Activated naive CD8-positive, alpha-beta T cell treated with anti-CD3 and anti-CD28 coated beads, Interleukin-2, amount 50 U/mL, for 16 hours (primary cell): ENCODE data around the gene GGT6.

Source experiments
- DNase-seq: peaks from one replicate; pipeline ENCODE4 v3.0.0-alpha.2; 2020; ENCODE audit warnings: low read depth, low spot score

The GGT6 gene

DNA sequence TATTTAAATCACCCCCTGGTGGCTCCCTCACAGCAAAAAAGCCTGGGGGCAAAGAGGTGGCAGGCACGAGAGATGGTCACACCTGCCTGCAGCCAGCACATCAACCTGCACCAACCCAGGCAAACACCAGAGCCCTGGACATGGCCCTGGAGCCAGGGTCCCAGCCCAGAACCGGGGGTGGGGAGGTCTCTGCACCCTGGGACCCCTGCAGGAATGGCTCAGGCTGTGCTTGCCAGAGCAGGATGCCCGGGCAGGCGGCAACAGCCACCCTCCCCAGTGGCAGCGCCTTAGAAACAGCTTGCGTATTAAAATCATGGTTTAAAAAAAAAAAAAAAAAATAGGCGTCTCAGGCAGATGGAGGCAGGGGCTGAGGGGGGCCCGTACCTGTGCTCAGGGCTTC is 21.4 kb downstream of the GGT6 start:
- no peak for DNase-seq

- DNase-seq, result no peak
These were observed 22.0 kb downstream of the GGT6 start for GRCh38 chr17:4538236-4539002.

DNA sequence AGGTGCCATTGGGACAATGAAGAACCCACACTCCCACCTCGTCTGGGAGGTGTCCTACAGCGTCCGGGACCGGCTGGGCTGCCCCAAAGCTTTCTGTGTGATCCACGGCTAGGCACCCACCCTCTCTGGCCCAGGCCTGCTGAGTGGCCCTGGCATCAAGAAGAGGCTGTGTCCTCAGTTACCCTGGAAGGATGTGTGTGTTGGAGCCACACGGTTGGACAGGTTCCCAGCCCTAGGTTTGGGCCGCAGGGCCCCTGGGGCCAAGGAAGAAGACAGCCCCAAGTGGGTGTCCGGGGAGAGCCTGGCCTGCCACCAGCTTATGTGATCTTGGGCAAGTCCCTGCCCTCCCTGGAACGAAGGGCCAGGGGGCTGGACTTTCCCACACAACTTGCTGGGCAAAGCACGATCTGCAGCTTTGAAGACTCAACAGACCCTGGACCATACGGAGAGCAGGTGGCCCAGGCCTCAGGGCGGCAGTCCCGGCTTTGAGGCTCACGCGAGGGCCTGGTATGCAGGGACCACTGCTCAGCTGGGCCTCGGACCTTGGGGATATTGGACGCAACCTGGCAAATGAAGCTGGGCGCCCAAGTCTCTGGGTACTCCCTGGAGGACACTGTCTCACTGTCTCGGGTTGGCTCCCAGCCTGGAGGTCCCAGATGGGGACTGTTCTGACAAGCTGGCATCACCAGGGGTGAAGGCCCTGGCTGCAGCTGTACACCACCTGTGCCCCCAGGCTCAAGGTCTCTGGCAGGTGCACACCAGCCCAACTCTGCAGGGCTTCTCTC is 22.7 kb downstream of the GGT6 start:
- DNase-seq, result no peak

GRCh38 chr17:4536742-4537411 is 23.5 kb downstream of the GGT6 start:
- no peak for DNase-seq

GRCh38 chr17:4536259-4536741 is 24.1 kb downstream of the GGT6 start:
- no peak for DNase-seq

GRCh38 chr17:4535667-4536258 is 24.6 kb downstream of the GGT6 start:
- DNase-seq, result no peak

- no peak for DNase-seq
These were observed 25.3 kb downstream of the GGT6 start for GRCh38 chr17:4534928-4535666.

DNA sequence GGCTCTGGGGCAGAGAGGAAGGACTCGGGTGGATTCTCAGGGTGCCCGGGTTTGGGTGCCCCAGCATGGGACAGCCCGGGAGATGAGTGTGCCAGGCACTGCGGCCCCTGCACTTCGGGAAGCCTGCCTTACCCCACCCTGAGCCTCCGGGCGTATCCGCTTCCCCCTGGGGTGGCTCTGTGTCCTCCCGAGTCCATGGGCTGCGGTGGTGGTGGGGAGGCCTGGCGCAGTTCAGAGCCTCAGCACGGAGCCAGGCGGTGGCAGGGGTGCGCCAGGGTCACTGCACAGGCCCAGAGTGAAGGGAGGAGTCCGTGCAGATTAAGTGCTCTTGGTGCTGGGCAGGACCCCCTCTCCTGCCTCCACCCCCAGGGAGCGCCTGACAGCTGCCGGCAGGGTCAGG is 25.9 kb downstream of the GGT6 start:
- DNase-seq, result no peak

- no peak for DNase-seq
These were observed 26.6 kb downstream of the GGT6 start for GRCh38 chr17:4533523-4534504.

- no peak for DNase-seq
These were observed 27.4 kb downstream of the GGT6 start for GRCh38 chr17:4532860-4533522.

DNA sequence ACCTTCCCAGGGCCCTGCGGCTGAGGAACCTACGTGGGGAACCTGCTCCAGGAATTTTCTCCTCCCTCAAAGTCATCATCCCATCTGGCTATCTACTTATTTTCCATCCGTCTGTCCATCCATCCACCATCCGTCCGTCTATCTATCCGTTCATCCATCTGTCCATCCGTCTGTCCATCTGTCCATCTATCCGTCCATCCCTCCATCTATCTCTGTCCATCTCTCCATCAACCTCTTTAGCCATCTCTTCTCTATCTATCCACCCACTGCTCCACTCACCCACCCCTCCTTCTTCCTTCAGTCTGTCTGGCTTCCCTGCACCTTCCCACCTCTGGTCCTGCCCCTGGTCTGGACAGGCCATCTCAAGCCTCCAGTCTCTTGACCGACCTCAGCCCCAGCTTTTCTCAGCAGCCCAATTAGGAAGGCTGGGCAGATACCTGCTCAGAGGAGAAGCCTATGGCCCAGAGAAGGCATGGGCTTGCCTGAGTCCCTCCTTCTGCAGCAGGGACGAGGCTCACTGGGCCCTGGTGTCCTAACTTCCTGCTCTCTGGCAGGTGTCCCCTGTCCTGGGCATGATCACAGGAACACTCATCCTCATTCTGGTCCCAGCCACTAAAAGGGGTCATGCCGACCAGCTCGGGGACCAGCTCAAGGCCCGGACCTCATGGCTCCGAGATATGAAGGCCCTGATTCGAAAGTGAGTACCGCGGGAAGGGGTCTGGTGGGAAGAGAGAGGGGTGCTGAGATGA is 28.2 kb downstream of the GGT6 start:
- no peak for DNase-seq

DNA sequence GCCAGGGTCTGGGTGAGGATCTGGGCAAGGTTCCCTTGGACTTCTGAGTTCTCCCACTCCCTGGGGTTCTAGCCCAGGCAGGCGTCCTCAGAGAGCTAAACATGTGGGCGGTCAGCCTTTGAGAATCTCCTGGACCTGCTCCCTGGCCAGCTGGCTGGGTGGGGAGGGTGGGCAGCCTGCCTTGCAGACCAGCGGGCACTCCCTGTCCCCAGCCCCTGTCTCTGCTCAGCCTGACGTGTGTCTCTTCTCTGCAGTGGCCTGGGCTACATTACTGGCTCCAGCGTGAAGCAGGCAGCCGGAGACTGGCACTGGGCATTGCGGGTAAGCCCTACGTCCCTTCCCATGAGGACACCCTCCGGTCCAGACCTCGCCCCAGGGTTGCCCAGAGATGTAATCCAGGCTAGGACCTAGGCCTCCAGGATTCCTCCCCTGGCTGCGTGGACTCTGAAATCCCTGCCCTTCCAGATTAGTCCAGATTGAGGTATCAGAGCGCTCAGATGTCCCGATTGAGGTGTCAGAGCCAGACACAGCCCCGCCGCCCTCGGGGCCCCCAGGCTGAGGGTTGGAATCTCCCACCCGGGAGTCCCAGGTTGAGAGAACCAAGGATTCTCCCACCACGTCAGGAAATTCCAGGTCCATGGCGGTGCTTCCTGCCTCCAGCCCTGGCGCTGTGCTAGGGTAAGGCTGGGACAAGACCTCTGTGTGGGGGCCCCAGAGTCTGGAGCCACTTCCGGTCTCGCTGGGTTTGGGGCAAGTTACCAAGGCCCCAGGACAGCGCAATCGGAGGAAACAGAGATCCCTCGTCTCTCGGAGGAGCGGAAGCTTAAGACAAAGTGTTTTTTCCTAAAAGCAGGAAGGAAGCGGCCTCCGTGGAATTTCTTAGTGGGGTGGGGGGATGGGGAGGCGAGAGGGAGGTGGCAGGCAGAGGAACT is 29.3 kb downstream of the GGT6 start:
- no peak for DNase-seq

GRCh38 chr17:4529533-4530152 is 30.7 kb downstream of the GGT6 start:
- DNase-seq, result no peak

DNA sequence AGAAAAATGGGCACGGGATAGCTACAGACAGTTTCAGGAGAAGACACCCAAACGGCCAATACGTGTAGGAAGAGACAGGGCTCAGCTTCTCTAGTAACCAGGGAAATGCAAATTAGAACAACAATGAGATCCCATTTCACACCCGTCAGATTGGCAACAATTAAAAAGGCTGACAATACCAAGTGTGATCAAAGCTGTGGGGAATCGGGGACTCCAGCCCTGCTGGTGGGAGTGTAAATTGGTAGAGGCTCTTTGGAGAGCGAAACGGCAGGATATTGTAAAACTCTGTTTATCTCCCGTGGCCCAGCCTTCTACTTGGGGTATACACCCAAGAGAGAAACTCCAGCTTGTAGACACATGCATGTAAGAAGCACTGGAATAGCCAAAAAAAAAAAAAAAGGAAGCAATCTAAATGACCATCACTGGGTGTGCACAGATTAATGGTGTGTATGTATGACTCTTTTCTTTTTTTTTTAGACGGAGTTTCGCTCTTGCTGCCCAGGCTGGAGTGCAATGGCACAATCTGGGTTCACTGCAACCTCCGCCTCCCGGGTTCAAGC is 32.7 kb downstream of the GGT6 start:
- no peak for DNase-seq

DNA sequence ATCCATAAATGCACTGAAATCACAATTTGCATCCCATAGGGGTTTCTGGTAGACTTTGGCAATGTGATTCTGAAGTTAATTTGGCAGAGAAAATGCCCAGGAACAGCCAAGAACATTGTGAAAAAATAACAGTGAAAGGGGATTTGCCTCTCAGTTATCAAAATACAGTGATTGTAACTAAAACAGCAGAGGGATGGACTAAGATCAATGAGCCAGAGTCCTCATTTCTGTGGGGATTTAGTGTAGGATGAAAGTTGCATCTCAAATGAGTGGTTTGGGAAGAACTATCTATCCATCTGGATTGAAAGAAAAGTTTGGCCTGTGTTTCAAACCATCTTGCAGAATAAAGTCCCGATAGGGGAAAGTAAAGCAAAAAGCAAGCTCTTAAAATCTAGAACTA is 33.2 kb downstream of the GGT6 start:
- DNase-seq, result no peak

- DNase-seq, result no peak
These were observed 34.5 kb downstream of the GGT6 start for GRCh38 chr17:4525691-4526397.
